OCI-M1 (cell line): Measurements from ENCODE around the gene DENR.
A peak's percentile ranks its signal among the peaks of the same experiment; 100 is the strongest.
"Not testable (repeated sequence)": the region's sequence is repeated elsewhere in the genome, so short reads cannot be mapped to it uniquely, and the experiment has no call there.

Source experiments
- DNase-seq: peaks from one replicate; lab custom pipeline; 2025; lab: John Stamatoyannopoulos, UW

DENR gene, protein sequence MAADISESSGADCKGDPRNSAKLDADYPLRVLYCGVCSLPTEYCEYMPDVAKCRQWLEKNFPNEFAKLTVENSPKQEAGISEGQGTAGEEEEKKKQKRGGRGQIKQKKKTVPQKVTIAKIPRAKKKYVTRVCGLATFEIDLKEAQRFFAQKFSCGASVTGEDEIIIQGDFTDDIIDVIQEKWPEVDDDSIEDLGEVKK

DNA sequence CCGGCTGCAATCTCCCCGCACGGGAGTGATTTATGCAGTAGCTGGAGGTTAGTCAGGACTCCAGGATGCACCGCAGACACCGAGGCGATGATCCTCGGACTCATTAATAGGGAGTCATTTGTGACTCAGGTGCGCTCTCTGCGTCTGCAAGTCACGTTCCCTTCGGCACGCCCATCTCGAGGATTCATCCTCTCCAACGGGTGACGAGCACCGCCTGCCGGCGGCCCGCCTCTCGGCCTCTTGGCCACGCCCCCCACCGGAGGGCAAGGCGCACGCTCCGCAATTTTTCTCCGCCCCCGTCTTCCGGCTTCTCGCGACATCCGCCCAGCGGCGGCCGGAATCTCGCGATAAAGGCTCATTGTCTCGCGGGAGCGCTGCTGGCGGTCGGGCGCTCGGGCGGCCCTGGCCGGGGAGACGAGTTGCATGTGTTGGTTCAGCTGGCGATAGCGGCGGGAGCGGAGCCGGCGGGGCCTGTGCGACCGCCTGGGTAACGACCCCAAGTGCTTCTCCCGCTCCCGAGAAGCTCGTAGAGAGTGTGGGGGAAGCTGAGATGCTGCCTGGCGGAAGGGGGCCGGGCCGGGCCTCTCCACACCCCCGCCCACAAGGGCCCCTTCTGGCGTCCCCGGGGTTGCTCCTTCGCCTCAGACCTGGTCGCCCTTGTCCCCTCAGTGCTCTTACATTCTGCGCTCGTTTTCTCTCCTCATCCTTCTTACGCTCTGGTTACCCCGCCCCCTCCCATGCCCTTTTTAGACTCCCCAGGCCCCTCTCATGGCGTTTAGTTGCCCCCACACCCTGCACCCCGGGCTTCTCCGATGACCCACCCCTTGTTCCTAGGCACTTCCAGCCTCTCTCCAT, at the start of gene DENR:
Gene DENR, plus strand, starts transcription at position 361 of the 855 bp plus-strand sequence. CDS start 878 bp downstream, outside the sequence.
- peak; percentile 98 for DNase-seq

DNA sequence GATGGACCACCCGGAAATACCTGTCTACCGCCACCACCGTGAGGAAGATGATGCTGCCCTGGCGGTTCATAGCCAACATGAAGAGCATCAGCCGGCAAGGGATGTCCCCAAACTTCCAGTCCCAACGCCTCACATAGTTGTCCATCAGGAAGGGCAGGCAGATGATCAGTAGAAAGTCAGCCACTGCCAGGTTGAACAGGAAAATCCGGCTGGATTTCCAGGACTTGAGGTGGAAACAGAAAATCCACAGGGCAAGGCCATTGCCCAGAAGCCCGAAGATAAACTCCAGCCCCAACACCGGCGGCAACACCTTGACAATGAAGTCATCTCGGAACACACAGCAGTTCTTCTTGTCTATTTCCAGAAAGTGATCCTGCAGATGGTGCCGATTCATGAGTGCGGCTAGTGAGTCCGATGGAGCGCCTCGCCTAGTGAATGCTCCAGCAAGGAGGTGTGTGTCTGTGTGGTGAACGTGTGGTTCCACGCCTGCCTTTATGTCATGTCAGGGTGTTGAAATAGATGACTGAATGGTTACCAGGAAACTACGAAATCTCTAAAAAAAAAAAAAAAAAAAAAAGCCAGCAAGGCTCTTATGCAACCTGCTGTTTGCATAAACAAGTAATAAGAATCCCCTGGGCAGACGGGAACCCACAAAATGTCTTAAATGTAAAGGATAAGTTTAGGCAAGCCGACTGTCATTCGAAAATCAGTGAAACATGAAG, 49.6 kb upstream of the DENR start, which contains the start of gene HCAR2:
Gene HCAR2, minus strand, starts transcription at position 468 of the 722 bp plus-strand sequence. Its CDS starts 74 bp downstream, at position 394.
- DNase-seq, result not testable (repeated sequence)

DNA sequence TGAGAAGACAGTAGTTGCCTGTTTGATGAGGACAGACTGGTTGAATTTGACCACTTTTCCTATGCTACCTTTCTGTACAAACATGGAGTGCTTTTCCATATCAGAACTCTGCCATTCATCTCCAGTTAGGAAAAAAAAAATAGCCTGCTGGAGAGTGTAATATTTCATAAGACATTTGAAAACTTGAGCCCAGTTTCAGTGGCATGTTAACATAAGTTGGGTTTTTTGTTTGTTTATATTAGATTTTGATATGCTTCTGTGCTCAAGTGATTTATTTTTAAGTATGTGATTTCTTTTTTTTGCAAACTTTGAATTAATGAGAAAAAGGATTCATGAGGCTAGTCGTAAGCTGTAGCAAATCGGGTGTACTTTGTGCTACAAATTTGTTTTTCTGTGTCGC, 48.8 kb upstream of the DENR start:
- DNase-seq, result not testable (repeated sequence)

DNA sequence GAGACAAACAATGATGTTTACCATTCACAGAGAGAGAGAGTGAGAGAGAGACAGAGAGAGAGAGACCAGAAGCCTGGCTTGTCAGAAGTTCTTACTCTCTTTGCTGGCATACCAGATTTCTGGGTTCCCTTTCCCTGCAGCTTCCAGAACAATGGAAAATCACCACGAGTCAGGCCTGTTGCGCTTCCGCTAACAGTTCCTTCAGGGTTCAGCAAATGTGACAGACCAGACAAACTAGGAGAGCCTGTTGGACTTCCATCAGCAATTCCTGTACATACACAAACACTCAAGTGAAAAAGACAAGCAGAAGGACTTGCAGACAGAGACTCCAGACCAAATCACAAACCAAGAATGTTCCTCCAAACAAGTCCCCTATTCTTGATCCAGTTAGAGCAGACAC, 43.3 kb upstream of the DENR start:
- DNase-seq, result not testable (repeated sequence)

DNA sequence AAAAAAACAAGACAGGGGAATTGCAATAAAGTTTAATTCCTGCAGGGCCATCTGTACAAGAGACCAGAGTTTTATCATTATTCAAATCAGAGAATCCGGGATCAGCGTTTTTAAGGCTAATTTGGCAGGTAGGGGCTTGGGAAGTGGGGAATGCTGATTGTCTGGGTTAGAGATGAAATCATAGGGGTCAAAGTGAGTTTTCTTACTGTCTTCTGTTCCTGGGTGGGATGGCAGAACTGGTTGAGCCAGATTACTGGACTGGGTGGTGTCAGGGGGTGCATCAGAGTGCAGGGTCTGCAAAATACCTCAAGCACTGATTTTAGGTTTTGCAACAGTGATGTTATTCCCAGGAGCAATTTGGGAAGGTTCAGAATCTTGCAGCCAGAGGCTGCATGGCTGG, 42.3 kb upstream of the DENR start:
- not testable (repeated sequence) for DNase-seq

DNA sequence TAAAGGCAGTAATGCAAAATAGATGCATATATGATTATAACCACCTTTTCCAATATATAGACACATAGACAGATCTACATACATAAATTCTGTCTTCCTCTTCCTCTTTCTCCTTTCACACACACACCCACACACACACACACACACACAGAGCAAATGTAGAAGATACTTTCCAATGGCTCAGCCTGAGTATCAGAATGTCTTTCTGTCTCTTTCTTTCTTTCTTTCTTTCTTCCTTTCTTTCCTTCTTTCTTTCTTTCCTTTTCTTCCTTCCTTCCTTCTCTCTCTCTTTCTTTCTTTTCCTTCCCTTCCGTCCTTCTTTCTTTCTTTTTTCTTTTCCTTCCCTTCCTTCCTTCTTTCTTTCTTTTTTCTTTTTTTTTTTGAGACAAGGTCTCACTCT, 41.4 kb upstream of the DENR start:
- DNase-seq, result peak; percentile 58

DNA sequence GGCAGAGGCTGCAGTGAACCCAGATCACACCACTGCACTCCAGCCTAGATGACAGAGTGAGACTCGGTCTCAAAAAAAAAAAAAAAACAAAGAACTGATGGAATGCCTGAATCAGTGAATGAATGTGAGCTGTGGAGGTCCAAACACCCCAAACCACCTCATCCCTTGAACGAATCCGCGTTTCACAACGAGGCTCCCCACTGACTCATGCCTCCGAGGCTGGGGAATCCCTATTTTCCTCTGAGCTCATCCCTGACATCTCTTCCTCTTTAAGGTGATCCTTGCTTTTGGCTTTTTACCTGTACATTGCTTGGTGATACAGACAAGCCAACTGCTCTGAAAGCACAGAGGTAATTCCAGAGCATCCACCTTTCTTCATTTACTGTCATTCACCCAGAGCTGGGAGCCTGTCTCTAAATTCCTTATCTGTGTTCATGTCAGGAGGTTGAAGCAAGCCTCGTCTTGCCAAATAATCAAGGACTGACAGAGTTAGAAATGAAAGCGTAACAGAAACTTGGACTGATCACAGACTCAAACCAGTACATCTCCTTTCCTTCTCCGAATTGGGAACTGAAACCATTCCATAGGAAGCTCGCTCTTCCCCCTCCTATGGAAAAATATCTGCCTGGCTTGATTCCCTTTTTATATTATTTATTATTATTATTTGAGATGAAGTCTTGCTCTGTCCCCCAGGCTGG, 39.0 kb upstream of the DENR start:
- DNase-seq, result not testable (repeated sequence)

DNA sequence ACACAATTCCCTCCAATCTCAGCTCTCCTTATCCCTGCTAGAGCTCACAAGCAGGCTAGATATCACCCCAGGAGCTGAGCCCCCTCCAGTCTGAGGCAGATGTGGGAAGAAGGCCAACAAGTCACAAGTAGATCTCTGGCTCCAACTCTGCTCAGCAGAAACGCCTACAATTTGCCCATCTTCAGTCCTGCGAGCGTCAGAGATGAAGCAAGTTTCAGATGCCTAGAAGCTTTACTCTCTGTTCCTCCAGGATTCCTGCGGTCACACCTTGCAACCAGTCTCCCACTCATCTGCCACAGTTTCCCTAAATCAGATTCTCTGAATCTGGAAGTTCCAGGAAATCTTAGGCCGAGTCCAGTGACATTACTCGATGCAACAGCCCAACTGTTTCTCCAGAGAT, 37.4 kb upstream of the DENR start:
- not testable (repeated sequence) for DNase-seq

DNA sequence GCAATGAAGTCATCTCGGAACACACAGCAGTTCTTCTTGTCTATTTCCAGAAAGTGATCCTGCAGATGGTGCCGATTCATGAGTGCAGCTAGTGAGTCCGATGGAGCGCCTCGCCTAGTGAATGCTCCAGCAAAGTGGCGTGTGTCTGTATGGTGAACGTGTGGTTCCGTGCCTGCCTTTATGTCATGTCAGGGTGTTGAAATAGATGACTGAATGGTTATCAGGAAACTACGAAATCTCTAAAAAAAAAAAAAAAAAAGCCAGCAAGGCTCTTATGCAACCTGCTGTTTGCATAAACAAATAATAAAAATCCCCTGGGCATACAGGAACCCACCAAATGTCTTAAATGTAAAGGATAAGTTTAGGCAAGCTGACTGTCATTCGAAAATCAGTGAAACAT, 36.0 kb upstream of the DENR start, which contains the start of gene HCAR3:
Gene HCAR3, minus strand, starts transcription at position 154 of the 400 bp plus-strand sequence. Its CDS starts 74 bp downstream, at position 80.
- DNase-seq, result not testable (repeated sequence)

DNA sequence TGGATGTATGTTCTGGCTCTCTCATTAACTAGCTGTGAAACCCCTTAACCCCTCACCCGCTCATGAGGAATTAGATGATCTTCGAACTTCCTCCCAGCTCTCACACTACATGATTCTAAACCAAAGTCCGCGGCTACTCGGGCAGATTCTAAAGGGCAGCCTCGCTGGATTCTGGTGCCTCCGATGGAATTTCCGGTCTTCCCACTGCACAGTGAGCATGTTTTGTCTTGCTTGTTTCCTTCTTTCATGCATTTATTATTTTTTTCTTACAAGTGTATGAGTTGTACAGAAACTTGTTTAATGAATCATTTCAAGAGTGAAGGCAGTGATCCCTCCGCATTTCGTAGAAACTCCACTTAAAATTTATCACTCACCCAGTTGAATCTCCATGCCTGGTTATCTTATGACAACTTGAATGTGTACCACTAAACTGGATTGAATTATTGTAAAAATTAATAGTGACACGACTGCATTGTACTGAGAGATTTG, 31.5 kb upstream of the DENR start:
- DNase-seq, result no peak

DNA sequence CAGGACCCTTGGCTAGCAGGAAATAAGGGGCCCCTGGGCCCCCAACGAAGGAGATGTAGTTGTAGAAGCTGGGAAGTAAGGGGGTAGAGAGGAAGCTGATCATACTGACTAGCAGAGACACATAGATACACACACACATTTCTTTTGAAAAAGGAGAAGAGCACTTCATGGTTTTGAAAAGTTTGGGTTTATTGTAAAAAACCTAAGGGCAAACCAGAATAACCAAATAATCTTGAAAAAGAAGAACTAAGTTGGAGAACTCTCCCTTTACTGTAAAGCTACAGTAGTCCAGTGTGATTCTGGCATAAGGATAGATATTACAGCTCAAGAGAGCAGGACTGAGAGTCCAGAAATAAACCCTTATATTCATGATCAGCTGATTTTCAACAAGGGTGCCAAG, 30.2 kb upstream of the DENR start:
- DNase-seq, result no peak

DNA sequence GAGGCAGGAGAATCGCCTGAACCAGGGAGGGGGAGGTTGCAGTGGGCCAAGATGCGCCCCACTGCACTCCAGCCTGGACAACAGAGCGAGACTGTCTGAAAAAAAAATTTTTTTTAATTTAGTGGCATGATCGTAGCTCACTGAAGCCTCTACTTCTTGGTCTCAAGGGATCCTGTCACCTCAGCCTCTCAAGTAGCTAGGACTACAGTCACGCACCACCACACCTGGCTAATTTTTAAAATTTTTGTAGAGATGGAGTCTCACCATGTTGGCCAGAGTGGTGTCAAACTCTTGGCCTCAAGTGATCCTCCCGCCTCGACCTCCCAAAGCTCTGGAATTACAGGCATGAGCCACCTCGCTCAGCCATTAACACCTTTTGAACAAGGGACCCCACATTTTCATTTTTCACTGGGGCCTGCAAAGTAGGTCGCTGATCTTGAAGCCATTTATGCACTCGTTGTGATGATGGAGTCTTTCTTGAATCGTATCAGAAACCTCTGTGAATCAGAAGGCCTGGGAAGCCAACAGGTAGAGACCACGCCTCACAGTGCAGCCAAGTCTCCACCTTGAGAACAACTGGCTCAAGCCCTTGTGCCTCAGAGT, 27.9 kb upstream of the DENR start:
- DNase-seq, result no peak

DNA sequence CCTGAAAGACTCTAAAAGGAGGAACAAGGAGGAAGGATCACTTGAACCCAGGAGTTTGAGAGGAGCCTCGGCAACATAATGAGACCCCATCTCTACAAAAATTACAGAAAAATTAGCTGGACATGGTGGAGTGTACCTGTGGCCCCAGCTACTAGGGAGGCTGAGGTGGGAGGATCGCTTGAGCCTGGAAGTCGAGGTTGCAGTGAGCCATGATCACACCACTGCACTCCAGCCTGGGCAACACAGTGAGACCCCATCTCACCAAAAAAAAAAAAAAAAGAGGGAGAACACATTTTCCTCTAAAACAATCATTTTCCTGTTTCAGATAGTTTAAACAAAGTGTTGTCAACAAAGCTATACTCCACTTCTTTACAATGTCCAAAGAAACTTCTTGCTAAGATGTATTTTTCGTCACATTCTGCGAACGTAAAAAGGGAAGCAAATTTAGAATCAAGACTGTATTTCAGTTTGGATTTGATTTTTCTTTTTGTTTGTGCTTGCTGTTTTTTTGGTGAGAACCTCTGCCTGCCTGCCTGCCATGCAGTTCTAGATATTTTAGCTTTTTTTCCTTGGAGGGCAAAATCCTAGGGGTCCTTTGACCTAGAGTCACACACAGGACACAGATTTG, 27.1 kb upstream of the DENR start:
- DNase-seq, result no peak

DNA sequence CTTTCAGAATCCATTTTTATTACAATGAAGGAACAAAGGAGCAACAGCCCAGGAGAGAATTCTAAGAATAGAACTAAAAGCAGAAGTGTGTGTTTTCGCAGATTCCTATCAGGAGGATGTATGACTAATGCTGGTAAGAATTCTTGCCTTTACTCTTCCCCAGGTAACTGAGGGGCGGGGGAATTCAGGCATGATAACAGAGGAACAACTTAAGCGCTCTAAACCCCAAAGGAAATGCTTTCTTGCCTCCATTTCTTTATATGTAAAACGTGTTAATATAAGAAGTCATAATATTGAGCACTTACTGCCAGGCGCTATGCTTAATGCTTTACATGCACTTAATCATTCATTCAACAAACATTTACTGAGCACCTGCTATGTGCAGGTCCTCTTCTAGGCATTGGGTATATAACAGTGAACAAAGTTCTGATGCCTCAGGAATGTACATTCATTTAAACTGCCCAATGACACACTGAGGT, 26.5 kb upstream of the DENR start:
- peak; percentile 77 for DNase-seq

DNA sequence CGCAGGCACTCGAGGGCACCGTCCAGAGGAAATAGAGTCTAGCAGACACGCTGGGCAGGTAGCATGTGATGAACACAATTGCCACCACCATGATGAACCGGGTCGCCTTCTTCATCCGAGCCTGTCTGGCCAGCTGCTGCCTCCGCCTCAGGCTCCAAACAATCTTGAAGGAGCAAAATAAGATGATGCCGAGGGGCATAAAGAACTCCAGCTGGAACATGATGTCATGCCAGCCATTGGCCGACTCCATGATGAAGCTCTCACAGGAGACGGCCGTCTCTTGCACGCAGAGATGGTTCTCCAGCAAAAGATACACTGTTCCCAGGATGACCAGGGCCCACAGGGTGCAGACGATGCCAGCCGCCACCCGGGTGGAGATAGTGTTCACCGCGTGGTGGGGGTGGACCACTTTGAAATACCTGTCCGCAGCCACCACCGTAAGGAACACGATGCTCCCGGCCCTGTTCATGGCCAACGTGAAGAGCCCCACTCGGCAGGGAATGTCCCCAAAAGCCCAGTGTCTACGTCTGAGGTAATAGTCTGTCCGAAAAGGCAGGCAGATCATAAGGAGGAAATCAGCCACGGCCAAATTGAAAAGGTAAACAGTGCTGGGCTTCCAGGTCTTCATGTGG, 22.9 kb upstream of the DENR start:
- no peak for DNase-seq

DNA sequence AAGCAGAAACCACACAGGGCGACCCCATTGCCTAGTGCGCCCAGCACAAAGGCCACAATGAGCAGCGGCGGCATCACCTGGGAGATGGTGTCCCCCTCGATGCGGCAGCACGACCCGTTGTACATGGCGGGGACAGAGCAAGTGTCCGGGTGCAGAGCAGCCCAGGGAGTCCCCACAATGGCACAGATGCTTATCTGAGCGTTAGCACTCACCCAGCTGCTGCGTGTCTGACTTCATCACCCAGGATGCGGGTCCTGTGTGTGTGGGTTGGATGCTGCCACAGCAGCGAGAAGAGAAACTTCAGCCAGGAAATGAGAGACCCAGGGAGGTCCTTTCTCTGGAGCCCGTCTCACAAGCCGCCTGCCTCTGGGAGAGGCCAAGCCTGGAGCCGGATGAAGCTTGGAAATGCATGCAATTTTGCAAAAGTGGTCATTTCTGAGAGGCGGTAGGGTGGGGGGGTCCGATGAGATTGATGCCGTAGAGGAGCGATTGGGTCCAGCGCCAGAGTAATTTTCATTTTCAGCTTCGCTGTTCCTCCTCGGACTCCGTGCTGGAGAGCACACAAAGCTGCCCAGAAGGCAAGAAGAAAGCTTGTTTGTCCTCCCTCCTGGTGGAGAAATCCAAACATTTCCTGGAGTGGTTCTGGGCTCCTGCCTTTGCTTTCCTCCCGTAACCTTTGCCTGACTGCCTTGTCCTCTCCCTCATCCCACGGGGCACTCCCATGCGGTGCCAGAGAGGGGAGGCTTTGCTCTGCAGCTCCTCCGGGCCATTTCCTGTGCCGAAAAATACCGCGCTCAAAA, 22.2 kb upstream of the DENR start, which contains the start of gene HCAR1:
Gene HCAR1, minus strand, starts transcription at position 630 of the 800 bp plus-strand sequence. Its CDS starts 505 bp downstream, at position 125.
- no peak for DNase-seq

DNA sequence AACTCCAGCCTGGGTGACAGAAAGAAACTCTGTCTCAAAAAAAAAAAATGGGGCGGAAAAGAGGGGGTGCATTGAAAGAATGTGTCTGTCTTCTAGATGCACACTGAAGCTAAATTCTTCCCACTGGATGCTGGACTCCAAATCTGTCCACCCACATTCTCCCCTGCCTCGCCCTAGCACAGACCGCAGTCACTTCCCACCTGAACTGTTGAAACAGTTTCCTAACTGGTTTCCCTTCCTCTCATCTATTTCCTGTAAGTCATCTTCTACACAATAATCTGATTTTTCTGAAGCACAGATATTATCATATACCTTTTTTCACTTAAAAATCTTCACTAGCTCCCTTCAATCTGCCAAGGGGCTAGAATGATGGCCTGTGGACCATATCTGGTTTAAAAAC, 20.5 kb upstream of the DENR start:
- DNase-seq, result no peak

DNA sequence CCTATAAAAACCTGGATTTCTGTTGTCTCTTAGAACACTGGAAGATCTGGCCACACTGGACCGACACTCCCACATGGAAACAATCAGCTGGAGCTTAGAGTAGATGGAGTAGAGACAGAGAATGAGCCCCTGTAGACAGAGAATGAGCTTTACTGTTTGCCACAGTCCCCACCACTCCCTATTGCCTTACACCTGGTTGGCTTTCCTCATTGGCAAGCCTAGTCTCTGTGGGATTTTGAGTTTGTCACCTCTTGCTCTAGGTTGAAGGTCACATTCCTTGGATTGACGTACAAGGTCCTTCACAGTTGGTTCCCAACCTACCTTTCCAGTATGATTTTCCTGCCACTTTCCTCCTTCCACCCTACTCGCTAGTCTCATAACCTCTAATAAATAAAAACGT, 20.0 kb upstream of the DENR start:
- DNase-seq, result no peak

DNA sequence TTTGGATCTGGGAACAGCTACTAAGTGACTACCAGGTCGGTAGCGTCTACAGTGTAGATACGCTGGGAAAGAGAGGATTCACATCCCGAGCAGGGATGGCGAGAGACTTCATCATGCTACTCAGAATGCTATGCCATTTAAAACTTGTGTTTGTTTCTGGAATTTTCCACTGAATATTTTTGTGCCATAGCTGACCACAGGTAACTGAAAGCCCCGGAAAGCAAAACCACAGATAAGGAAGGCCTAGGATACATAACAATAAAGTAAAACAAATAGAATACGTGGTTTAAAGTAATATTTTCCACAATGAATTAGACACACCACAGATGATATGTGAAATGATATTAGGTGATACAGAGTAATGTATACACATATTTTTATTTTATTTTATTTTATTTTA, 14.1 kb upstream of the DENR start:
- peak; percentile 44 for DNase-seq
